Measurements from ENCODE around the gene TGFBR3. TPM values are rescaled to one million over a fixed set of nuclear protein-coding genes. Genes with fewer than 3 reads are reported as not detected.

TGFBR3 gene
- total and polyA plus RNA-seq, 2 of the 8 experiments (the other 6 are each of a cell fraction or from before 2014, with no cell fraction given): 2.0 to 6.1 TPM

GRCh38 chr1:91843843-91844242 lies 42.1 kb downstream of the TGFBR3 start (continued):
- TF ChIP-seq, protein P1, sequence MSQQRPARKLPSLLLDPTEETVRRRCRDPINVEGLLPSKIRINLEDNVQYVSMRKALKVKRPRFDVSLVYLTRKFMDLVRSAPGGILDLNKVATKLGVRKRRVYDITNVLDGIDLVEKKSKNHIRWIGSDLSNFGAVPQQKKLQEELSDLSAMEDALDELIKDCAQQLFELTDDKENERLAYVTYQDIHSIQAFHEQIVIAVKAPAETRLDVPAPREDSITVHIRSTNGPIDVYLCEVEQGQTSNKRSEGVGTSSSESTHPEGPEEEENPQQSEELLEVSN (IDR thresholded peaks at IDR 0.05): no peak
- no peak for TF ChIP-seq SP1 (IDR thresholded peaks at IDR 0.05; ENCODE audit: low read depth, low read length)
- TF ChIP-seq EP300 (IDR thresholded peaks at IDR 0.05; ENCODE audit: borderline replicate concordance in 1 of 2, low read depth in 2 of 2, low read length in 2 of 2): no peak

Measured in H1 (cell line).